Endothelial cell of umbilical vein (primary cell): Measurements from ENCODE around the gene AP2A2.

ENCODE experiments used
- EZH2 ChIP-seq: IDR thresholded peaks from 2 replicates; pipeline ENCODE4 v1.6.1; 2012; ENCODE audit warnings: borderline replicate concordance, low read depth, mild to moderate bottlenecking, moderate library complexity, low read length, inconsistent platforms; ENCODE audit not compliant: severe bottlenecking
- FOS ChIP-seq: IDR thresholded peaks from 2 replicates; pipeline ENCODE4 v1.6.1; 2011; ENCODE audit warnings: mild to moderate bottlenecking, low read length, moderate library complexity, borderline replicate concordance; ENCODE audit not compliant: insufficient read depth
- MYC ChIP-seq: IDR thresholded peaks from one replicate; pipeline ENCODE4 v1.6.1; 2011; ENCODE audit warnings: mild to moderate bottlenecking, low read depth, low read length
- POLR2A ChIP-seq: IDR thresholded peaks from 2 replicates; pipeline ENCODE4 v1.6.1; 2012; ENCODE audit warnings: low read depth, mild to moderate bottlenecking, control low read depth, low read length
- POLR2AphosphoS5 ChIP-seq: IDR thresholded peaks from 2 replicates; pipeline ENCODE4 v1.6.1; 2012; ENCODE audit warnings: low read depth, mild to moderate bottlenecking, control low read depth, low read length, moderate library complexity; ENCODE audit not compliant: insufficient read depth
- TF ChIP-seq, protein P1 (sequence below), 2 donors: IDR thresholded peaks; 1 replicate in 1 of 2; 2 replicates in 1 of 2; pipeline ENCODE4 v1.5.1; 2011; ENCODE audit warnings: low read length in 2 of 2, mild to moderate bottlenecking in 2 of 2, moderate library complexity in 2 of 2, control low read depth in 1 of 2, inconsistent platforms in 1 of 2, low read depth in 1 of 2; ENCODE audit not compliant: insufficient read depth in 1 of 2; ENCODE audit errors: extremely low read depth in 1 of 2

- TF ChIP-seq POLR2AphosphoS5 (peak; percentile 52), POLR2A (peak; percentile 58), FOS (peak; percentile 11), EZH2 (no peak), MYC (no peak)
- TF ChIP-seq, protein P1, sequence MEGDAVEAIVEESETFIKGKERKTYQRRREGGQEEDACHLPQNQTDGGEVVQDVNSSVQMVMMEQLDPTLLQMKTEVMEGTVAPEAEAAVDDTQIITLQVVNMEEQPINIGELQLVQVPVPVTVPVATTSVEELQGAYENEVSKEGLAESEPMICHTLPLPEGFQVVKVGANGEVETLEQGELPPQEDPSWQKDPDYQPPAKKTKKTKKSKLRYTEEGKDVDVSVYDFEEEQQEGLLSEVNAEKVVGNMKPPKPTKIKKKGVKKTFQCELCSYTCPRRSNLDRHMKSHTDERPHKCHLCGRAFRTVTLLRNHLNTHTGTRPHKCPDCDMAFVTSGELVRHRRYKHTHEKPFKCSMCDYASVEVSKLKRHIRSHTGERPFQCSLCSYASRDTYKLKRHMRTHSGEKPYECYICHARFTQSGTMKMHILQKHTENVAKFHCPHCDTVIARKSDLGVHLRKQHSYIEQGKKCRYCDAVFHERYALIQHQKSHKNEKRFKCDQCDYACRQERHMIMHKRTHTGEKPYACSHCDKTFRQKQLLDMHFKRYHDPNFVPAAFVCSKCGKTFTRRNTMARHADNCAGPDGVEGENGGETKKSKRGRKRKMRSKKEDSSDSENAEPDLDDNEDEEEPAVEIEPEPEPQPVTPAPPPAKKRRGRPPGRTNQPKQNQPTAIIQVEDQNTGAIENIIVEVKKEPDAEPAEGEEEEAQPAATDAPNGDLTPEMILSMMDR (IDR thresholded peaks at IDR 0.05; ENCODE audit: extremely low read depth in 1 of 2, insufficient read depth in 1 of 2, low read depth in 1 of 2, low read length in 2 of 2): no peak
These were observed 5.7 kb downstream of the AP2A2 start for GRCh38 chr11:931385-931784.
